ENCODE measurements around the gene R3HDML. TPM values are rescaled to one million over a fixed set of nuclear protein-coding genes. Genes with fewer than 3 reads are reported as not detected.

The R3HDML gene
- total and polyA plus RNA-seq, 10 of the 15 experiments (the other 5 are each of a cell fraction or from before 2014, with no cell fraction given): not detected

DNA sequence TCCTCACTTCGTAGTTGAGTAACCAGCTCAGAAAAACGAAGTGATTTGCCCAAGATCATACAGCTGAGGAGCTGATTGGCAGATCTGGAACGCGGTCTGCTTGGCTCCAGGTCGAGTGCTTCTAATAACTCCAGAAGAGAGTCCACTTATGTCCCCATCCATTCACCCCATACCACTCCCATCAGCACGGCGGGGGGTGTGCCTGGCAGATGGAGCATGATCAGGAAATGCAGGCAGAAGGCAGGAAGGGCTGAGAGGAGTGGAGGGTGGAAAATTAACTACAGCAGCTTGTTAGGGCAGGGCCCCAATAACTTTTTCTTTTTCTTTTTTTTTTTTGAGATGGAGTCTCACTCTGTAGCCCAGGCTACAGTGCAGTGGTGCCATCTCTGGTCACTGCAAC, 40.8 kb upstream of the R3HDML start (continued):
- no peak for TF ChIP-seq ASH2L (IDR thresholded peaks at IDR 0.05; ENCODE audit: borderline replicate concordance, low read depth)
- TF ChIP-seq NFYA (IDR thresholded peaks at IDR 0.05; ENCODE audit: borderline replicate concordance, low read depth, low read length): no peak
- no peak for TF ChIP-seq ZNF384 (IDR thresholded peaks at IDR 0.05; ENCODE audit: borderline replicate concordance, low read depth, low read length)
- TF ChIP-seq, protein P1, sequence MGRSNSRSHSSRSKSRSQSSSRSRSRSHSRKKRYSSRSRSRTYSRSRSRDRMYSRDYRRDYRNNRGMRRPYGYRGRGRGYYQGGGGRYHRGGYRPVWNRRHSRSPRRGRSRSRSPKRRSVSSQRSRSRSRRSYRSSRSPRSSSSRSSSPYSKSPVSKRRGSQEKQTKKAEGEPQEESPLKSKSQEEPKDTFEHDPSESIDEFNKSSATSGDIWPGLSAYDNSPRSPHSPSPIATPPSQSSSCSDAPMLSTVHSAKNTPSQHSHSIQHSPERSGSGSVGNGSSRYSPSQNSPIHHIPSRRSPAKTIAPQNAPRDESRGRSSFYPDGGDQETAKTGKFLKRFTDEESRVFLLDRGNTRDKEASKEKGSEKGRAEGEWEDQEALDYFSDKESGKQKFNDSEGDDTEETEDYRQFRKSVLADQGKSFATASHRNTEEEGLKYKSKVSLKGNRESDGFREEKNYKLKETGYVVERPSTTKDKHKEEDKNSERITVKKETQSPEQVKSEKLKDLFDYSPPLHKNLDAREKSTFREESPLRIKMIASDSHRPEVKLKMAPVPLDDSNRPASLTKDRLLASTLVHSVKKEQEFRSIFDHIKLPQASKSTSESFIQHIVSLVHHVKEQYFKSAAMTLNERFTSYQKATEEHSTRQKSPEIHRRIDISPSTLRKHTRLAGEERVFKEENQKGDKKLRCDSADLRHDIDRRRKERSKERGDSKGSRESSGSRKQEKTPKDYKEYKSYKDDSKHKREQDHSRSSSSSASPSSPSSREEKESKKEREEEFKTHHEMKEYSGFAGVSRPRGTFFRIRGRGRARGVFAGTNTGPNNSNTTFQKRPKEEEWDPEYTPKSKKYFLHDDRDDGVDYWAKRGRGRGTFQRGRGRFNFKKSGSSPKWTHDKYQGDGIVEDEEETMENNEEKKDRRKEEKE (IDR thresholded peaks at IDR 0.05): no peak
- TF ChIP-seq ETV6 (conservative IDR thresholded peaks at IDR 0.05 in 1 of 2, IDR thresholded peaks at IDR 0.05 in 1 of 2; ENCODE audit: borderline replicate concordance in 1 of 2, low read depth in 1 of 2): no peak

DNA sequence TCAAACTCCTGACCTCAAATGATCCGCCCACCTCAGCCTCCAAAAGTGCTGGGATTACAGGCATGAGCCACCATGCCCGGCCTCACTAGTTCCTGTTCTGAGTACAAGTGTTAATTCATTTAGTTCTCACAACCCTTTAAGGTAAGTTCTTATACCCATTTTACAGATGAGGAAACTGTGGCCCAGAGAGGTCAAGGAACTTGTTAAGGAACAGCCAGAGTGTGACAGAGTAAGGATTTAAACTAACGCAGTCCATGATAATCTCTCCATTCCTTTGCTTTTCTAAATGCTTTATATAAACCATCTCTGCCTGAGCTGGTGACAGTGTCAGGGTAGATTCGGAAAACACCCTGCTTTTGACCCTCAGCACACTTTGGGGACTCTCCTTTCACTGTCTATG, 39.1 kb upstream of the R3HDML start:
- Histone ChIP-seq H3K4me1 (ENCODE audit: control insufficient read depth, insufficient read depth, low read length) (no peaks in the 10 kb centered on the region), H3K9ac (ENCODE audit: control insufficient read depth, insufficient read depth, low read length) (no peak overlapping the region), H3K27ac (ENCODE audit: control insufficient read depth, insufficient read depth) (no peak overlapping the region), H3K9me3 (replicated peaks; ENCODE audit: control insufficient read depth, insufficient read depth, low read length) (no peaks in the 10 kb centered on the region), H3K4me2 (ENCODE audit: control insufficient read depth, insufficient read depth) (no peak overlapping the region), H3K27me3 (replicated peaks in 1 of 2; ENCODE audit: control insufficient read depth in 2 of 2, insufficient read depth in 2 of 2, low read length in 1 of 2) (no peaks in the 10 kb centered on the region), H3K36me3 (ENCODE audit: control insufficient read depth in 2 of 2, insufficient read depth in 2 of 2, low read length in 1 of 2) (no peaks in the 10 kb centered on the region), H3K79me2 (ENCODE audit: control insufficient read depth, insufficient read depth, low read length) (no peaks in the 10 kb centered on the region), H2AFZ (ENCODE audit: control insufficient read depth, low read depth, low read length) (no peak overlapping the region), H3K4me3 (no peak overlapping the region), H4K20me1 (ENCODE audit: control insufficient read depth, insufficient read depth) (no peaks in the 10 kb centered on the region)
- ChIA-PET SMC1A (ENCODE audit: uncharacterized antibody, unreplicated experiment) (no interaction called here), CTCF (interaction anchor here (1.3 kb wide), 1 partner anchor 80 kb away, joined by 3 read pairs; no protein-coding TSS in a partner anchor), RAD21 (ENCODE audit: unreplicated experiment) (no interaction called here), POLR2A (no interaction called here)
- FAIRE-seq (no peak), ATAC-seq (no peak), DNase-seq (ENCODE audit: low read depth, low spot score) (no peak)
- intact Hi-C loops (cut with micrococcal nuclease; ENCODE audit: unreplicated experiment): no loop called here
- no TSS peak for BruUV-seq (replicated peaks)
- WGBS (ENCODE audit: insufficient coverage, insufficient replicate concordance, low lambda C conversion rate, missing lambda C conversion rate): 38% methylated on average over 4 of the region's 4 CpGs
- in situ Hi-C loops (cut with MboI): no loop called here
- TF ChIP-seq LARP7 (IDR thresholded peaks at IDR 0.05) (no peak), ZNF207 (IDR thresholded peaks at IDR 0.05; ENCODE audit: borderline replicate concordance) (no peak), HDAC2 (IDR thresholded peaks at IDR 0.05) (no peak), NR2C1 (IDR thresholded peaks at IDR 0.05) (no peak), EED (IDR thresholded peaks at IDR 0.05; ENCODE audit: low read depth) (no peak), TCF7 (IDR thresholded peaks at IDR 0.05; ENCODE audit: borderline replicate concordance) (no peak), FOS (IDR thresholded peaks at IDR 0.05; ENCODE audit: borderline replicate concordance, extremely low read depth, insufficient read length) (no peak), MYB (IDR thresholded peaks at IDR 0.05; ENCODE audit: borderline replicate concordance, low read depth, low read length) (no peak), CBX5 (IDR thresholded peaks at IDR 0.05; ENCODE audit: low read depth) (no peak), CHD2 (IDR thresholded peaks at IDR 0.05; ENCODE audit: borderline replicate concordance, low read depth, low read length) (no peak)
- TF ChIP-seq, protein P2, sequence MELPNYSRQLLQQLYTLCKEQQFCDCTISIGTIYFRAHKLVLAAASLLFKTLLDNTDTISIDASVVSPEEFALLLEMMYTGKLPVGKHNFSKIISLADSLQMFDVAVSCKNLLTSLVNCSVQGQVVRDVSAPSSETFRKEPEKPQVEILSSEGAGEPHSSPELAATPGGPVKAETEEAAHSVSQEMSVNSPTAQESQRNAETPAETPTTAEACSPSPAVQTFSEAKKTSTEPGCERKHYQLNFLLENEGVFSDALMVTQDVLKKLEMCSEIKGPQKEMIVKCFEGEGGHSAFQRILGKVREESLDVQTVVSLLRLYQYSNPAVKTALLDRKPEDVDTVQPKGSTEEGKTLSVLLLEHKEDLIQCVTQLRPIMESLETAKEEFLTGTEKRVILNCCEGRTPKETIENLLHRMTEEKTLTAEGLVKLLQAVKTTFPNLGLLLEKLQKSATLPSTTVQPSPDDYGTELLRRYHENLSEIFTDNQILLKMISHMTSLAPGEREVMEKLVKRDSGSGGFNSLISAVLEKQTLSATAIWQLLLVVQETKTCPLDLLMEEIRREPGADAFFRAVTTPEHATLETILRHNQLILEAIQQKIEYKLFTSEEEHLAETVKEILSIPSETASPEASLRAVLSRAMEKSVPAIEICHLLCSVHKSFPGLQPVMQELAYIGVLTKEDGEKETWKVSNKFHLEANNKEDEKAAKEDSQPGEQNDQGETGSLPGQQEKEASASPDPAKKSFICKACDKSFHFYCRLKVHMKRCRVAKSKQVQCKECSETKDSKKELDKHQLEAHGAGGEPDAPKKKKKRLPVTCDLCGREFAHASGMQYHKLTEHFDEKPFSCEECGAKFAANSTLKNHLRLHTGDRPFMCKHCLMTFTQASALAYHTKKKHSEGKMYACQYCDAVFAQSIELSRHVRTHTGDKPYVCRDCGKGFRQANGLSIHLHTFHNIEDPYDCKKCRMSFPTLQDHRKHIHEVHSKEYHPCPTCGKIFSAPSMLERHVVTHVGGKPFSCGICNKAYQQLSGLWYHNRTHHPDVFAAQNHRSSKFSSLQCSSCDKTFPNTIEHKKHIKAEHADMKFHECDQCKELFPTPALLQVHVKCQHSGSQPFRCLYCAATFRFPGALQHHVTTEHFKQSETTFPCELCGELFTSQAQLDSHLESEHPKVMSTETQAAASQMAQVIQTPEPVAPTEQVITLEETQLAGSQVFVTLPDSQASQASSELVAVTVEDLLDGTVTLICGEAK (IDR thresholded peaks at IDR 0.05; ENCODE audit: borderline replicate concordance): no peak
- TF ChIP-seq, protein P3, sequence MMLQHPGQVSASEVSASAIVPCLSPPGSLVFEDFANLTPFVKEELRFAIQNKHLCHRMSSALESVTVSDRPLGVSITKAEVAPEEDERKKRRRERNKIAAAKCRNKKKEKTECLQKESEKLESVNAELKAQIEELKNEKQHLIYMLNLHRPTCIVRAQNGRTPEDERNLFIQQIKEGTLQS (IDR thresholded peaks at IDR 0.05; ENCODE audit: borderline replicate concordance, extremely low read depth, low read depth, low read length): no peak
